Colonic mucosa (tissue), 4 donors: ENCODE data around the gene ANKRD34A. TPM values are rescaled to one million over a fixed set of nuclear protein-coding genes. Genes with fewer than 3 reads are reported as not detected.

Experiments
- DNase-seq: peaks from one replicate; pipeline ENCODE4 v3.0.0-alpha.2; 2020
- H3K27ac ChIP-seq: fragments of 200-600 bp; one replicate; pipeline ENCODE4 v1.8.0; 2021
- H3K27me3 ChIP-seq: fragments of 200-600 bp; one replicate; pipeline ENCODE4 v1.8.0; 2021
- H3K36me3 ChIP-seq: fragments of 200-600 bp; one replicate; pipeline ENCODE4 v1.8.0; 2021
- H3K4me1 ChIP-seq: fragments of 200-600 bp; one replicate; pipeline ENCODE4 v1.8.0; 2021; ENCODE audit warnings: mild to moderate bottlenecking
- H3K4me3 ChIP-seq: fragments of 200-600 bp; one replicate; pipeline ENCODE4 v1.8.0; 2021
- H3K9ac ChIP-seq, 2 donors: one replicate each; pipeline ENCODE4 v1.7.0; 2013; ENCODE audit warnings: control low read depth in 2 of 2, low read depth in 2 of 2, low read length in 2 of 2
- H3K9me3 ChIP-seq: fragments of 200-600 bp; one replicate; pipeline ENCODE4 v1.8.0; 2021
- intact Hi-C: fragments of 100-400 bp; cut with DNase I; formaldehyde crosslinking; loops from one replicate; pipeline ENCODE4 v1.14.1; 2022
- total RNA-seq, 2 donors: library from RNA; stranded (reverse); fragmentation: NEBNext Ultra II Directional in 1 of 2; extraction: Animal tissue kit (Norgen Biotek cat#: 25700) in 1 of 2; gene quantifications; one replicate each; pipeline ENCODE4 v1.2.1, GENCODE V29; 2021
- TF ChIP-seq, protein P1 (sequence below): fragments of 200-600 bp; IDR thresholded peaks from one replicate; pipeline ENCODE4 v1.8.0; 2022; ENCODE audit warnings: antibody characterized with exemption, mild to moderate bottlenecking
- donor health status: healthy.
- donor health status: DM: no; HTN: no; CAD: no.
- donor health status: DM: no; HTN: no; CAD: no.

ANKRD34A gene
- total RNA-seq, 2 donors from 2014 or later = 0.21 to 0.44 TPM

- no peaks in the 10 kb centered on the region for H3K9me3 ChIP-seq
- DNase-seq = no peak
- intact Hi-C loops = no loop called here
- TF ChIP-seq, protein P1, sequence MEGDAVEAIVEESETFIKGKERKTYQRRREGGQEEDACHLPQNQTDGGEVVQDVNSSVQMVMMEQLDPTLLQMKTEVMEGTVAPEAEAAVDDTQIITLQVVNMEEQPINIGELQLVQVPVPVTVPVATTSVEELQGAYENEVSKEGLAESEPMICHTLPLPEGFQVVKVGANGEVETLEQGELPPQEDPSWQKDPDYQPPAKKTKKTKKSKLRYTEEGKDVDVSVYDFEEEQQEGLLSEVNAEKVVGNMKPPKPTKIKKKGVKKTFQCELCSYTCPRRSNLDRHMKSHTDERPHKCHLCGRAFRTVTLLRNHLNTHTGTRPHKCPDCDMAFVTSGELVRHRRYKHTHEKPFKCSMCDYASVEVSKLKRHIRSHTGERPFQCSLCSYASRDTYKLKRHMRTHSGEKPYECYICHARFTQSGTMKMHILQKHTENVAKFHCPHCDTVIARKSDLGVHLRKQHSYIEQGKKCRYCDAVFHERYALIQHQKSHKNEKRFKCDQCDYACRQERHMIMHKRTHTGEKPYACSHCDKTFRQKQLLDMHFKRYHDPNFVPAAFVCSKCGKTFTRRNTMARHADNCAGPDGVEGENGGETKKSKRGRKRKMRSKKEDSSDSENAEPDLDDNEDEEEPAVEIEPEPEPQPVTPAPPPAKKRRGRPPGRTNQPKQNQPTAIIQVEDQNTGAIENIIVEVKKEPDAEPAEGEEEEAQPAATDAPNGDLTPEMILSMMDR = no peak
- H3K36me3 ChIP-seq = no peaks in the 10 kb centered on the region
- no peaks in the 10 kb centered on the region for H3K4me1 ChIP-seq
- H3K27me3 ChIP-seq = no peaks in the 10 kb centered on the region
- H3K9ac ChIP-seq = no peak overlapping the region
- H3K4me3 ChIP-seq = no peak overlapping the region
- no peak overlapping the region for H3K27ac ChIP-seq
Measured at GRCh38 chr1:145946477-145946986, 17.8 kb downstream of the ANKRD34A start.

GRCh38 chr1:145944532-145944931 is 19.8 kb downstream of the ANKRD34A start:
- H3K9me3 ChIP-seq = no peaks in the 10 kb centered on the region
- no peaks in the 10 kb centered on the region for H3K4me1 ChIP-seq
- intact Hi-C loops = no loop called here
- no peak overlapping the region for H3K9ac ChIP-seq
- no peaks in the 10 kb centered on the region for H3K27me3 ChIP-seq
- H3K4me3 ChIP-seq = no peak overlapping the region
- no peak for DNase-seq
- H3K36me3 ChIP-seq = no peaks in the 10 kb centered on the region
- H3K27ac ChIP-seq = no peak overlapping the region
- TF ChIP-seq, protein P1 = no peak

GRCh38 chr1:145942871-145943270 is 21.5 kb downstream of the ANKRD34A start:
- TF ChIP-seq, protein P1 = no peak
- Histone ChIP-seq H3K9ac (no peak overlapping the region), H3K36me3 (no peaks in the 10 kb centered on the region)

GRCh38 chr1:145942405-145942804 is 22.0 kb downstream of the ANKRD34A start:
- no peak for DNase-seq
- Histone ChIP-seq H3K4me3 (no peak overlapping the region), H3K9me3 (no peaks in the 10 kb centered on the region), H3K4me1 (no peaks in the 10 kb centered on the region), H3K36me3 (no peaks in the 10 kb centered on the region), H3K27me3 (no peaks in the 10 kb centered on the region), H3K9ac (no peak overlapping the region), H3K27ac (no peak overlapping the region)
- TF ChIP-seq, protein P1 = no peak
- intact Hi-C loops = no loop called here

More at GRCh38 chr1:145942871-145943270, 21.5 kb downstream of the ANKRD34A start:
- no peak overlapping the region for H3K27ac ChIP-seq
- H3K9me3 ChIP-seq = no peaks in the 10 kb centered on the region
- H3K4me1 ChIP-seq = no peaks in the 10 kb centered on the region
- intact Hi-C loops = no loop called here
- H3K4me3 ChIP-seq = no peak overlapping the region
- DNase-seq = no peak
- no peaks in the 10 kb centered on the region for H3K27me3 ChIP-seq

GRCh38 chr1:145937436-145937835 is 26.9 kb downstream of the ANKRD34A start:
- Histone ChIP-seq H3K9ac (no peak overlapping the region), H3K27ac (no peak overlapping the region), H3K4me1 (no peaks in the 10 kb centered on the region), H3K9me3 (no peaks in the 10 kb centered on the region), H3K36me3 (no peaks in the 10 kb centered on the region), H3K27me3 (no peaks in the 10 kb centered on the region), H3K4me3 (no peak overlapping the region)
- intact Hi-C loops = no loop called here
- no peak for DNase-seq
- TF ChIP-seq, protein P1 = no peak
